ENCODE data around the gene GPI. TPM values are rescaled to one million over a fixed set of nuclear protein-coding genes. Genes with fewer than 3 reads are reported as not detected.

Gene GPI
- total and polyA plus RNA-seq, 2 of the 8 experiments (the other 6 are each of a cell fraction or from before 2014, with no cell fraction given) = 171 to 360 TPM

DNA sequence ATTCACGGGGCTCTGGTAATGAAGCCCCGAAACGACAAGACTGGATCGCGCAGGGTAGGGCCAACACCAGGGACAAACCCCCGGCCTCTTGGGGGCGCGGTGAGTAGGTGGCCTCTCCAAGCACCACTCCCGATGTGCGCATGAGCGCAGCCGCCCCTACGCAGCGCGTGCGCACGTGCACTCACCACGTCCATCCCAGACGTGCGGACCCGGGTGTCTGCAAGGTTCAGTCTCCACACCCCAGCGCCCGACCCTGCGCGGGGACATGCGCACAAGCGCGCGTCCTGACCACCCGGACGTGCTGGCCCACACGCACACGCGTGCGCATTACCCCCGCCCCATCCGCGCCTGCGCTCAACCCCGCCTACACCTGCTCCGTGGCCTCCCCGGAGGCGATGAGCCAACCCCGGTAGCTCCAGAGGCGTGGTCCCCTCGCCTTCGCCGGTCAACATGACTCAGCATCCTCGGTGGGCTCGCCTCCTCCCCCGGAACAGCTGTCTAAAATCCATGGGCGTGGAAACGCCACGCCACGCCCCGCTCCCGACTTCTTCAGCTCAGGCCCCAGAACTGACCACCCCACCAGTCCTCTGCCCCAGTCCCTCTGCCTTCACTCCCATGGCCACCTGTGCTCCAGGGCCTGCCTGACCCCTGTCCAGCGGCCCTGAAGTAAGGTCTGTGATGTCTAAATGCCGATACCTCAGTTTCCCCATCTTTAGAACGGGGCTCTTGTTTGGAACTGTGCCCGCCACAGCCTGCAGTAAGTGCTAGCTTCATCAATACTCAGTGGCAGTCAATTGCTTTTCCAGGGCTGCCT is 5.6 kb upstream of the GPI start (continued):
- TF ChIP-seq NRF1 (IDR thresholded peaks at IDR 0.05; ENCODE audit: low read depth, low read length) (peak; percentile 90), ZNF274 (IDR thresholded peaks at IDR 0.05; ENCODE audit: borderline replicate concordance, extremely low read depth, low read length) (no peak), POU5F1 (IDR thresholded peaks at IDR 0.05; ENCODE audit: low read depth, low read length) (no peak), PHF8 (conservative IDR thresholded peaks at IDR 0.05; ENCODE audit: low read depth, low read length) (peak; percentile 75), EGR1 (IDR thresholded peaks at IDR 0.05; ENCODE audit: borderline replicate concordance, low read depth, low read length) (no peak), RNF2 (IDR thresholded peaks at IDR 0.05; ENCODE audit: borderline replicate concordance, low read depth, low read length, missing control alignments, poor library complexity, severe bottlenecking) (no peak), TAF1 (IDR thresholded peaks at IDR 0.05; ENCODE audit: low read depth, low read length) (peak; percentile 63), RXRA (IDR thresholded peaks at IDR 0.05; ENCODE audit: insufficient read depth, low read depth, low read length) (no peak), HDAC6 (IDR thresholded peaks at IDR 0.05; ENCODE audit: low read depth, low read length) (no peak), CHD2 (IDR thresholded peaks at IDR 0.05; ENCODE audit: low read length) (no peak; the same call in 1 of the 2 replicates), GTF2F1 (IDR thresholded peaks at IDR 0.05; ENCODE audit: borderline replicate concordance, low read depth, low read length) (no peak), KDM5A (IDR thresholded peaks at IDR 0.05; ENCODE audit: low read length) (no peak), SUZ12 (IDR thresholded peaks at IDR 0.05; ENCODE audit: low read length) (peak; percentile 52; the same call in 1 of the 2 replicates), GABPA (IDR thresholded peaks at IDR 0.05; ENCODE audit: borderline replicate concordance, insufficient read depth, low read length) (no peak), SP2 (IDR thresholded peaks at IDR 0.05; ENCODE audit: low read length) (no peak), ATF2 (IDR thresholded peaks at IDR 0.05; ENCODE audit: low read length) (no peak), CEBPB (IDR thresholded peaks at IDR 0.05; ENCODE audit: low read depth, low read length) (peak; percentile 3; the same call in 1 of the 2 replicates), JUND (IDR thresholded peaks at IDR 0.05; ENCODE audit: low read length) (no peak), KDM4A (IDR thresholded peaks at IDR 0.05; ENCODE audit: low read depth, low read length, severe bottlenecking) (peak; percentile 71), TAF7 (optimal IDR thresholded peaks at IDR 0.05; ENCODE audit: borderline replicate concordance, low read depth, low read length) (no peak), CBX8 (IDR thresholded peaks at IDR 0.05; ENCODE audit: borderline replicate concordance, low read depth, low read length) (no peak)
- TF ChIP-seq, protein P1, sequence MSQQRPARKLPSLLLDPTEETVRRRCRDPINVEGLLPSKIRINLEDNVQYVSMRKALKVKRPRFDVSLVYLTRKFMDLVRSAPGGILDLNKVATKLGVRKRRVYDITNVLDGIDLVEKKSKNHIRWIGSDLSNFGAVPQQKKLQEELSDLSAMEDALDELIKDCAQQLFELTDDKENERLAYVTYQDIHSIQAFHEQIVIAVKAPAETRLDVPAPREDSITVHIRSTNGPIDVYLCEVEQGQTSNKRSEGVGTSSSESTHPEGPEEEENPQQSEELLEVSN (IDR thresholded peaks at IDR 0.05) = peak; percentile 78; the same call in 1 of the 2 replicates
